Subcutaneous preadipocyte (primary cell): ENCODE data around the gene ECPAS. TPM values are rescaled to one million over a fixed set of nuclear protein-coding genes. Genes with fewer than 3 reads are reported as not detected.

ENCODE experiments used
- small RNA-seq: library from RNA; depleted of rRNA; stranded (forward); fragments of <200 nt; gene quantifications from one replicate; pipeline ENCODE3, GENCODE V24; 2012
- total RNA-seq: library from RNA; depleted of rRNA; stranded (reverse); fragments of >200 nt; gene quantifications from 2 replicates; pipeline ENCODE4 v1.2.3, GENCODE V29; 2012

The ECPAS gene
- total RNA-seq: 107 and 116 TPM in 2 replicates

DNA sequence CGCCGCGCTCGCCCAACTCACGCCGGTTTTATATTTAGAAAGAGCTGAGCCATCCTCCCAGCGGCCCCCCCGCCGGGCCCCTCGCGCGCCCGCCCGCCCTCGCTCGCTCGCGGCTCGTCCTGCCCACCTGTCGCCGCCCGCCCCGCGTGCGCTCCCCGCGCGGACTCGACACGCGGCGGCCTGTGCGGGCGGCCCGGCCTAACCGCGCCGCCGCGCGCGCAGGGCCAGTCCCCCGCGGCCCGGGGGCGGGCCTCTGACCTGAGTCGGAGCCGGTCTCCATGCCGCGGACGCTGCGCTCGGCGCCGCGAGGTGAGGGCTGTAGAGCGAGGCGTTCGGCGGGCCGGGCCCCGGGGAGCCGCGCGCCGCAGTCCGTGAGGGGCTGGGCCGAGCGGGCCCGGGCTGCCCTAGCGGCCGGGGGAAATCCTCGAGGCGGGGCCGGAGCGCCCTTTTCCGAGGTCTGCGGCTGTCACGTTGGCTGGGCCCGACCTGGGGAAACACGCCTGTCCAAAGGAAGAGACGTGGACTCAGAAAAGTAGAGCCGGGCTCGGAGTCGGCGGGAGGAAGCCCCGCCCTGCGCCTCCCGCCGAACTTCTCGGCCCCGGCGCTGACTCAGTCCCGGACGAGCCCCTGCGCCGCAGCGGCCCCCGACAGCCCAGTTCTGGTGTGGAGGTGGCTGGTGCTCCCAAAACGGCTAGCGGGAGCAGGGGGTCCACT is at the start of gene ECPAS:
Gene ECPAS (minus strand): TSS at position 526 of the 714 bp plus-strand sequence. CDS start 11,465 bp downstream, outside the sequence.

GRCh38 chr9:111525056-111525977 is 41.1 kb upstream of the ECPAS start, which contains the start of gene ZNF483:
TSS of gene ZNF483 (plus strand) at chr9:111525179. CDS start at chr9:111527396, 2,217 bp downstream.

DNA sequence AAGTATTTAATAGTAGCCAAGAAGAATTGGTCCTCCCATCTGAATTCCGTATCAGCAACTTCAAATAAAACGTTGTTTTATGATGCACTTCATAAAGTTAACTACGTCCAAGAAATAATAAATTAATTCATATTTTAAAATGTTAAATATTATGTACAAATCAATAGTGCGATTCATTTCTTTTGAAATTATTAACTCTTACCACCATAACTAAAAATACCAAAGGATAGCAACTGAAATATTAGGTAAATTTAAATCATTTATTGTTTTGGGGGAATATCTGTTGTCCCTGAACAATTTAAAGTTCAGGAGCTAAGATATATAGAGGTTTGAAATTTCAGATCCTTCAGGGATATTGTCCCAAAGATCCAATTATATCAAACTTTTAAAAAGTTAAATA is 154.1 kb downstream of the ECPAS start, which contains the start of gene OR2K2:
Gene OR2K2 (minus strand): TSS at position 101 of the 400 bp plus-strand sequence. CDS start 1,791 bp downstream, outside the sequence.

Small RNA genes lying within 50 kb of the gene (small RNA-seq; reads per million reads assigned to genes)
- gene RNA5SP294: not detected

Other genes starting within 250 kb of the ECPAS start
- gene OR2K2, start 154.2 kb downstream of the ECPAS start, total RNA-seq: not detected in 2 replicates
- gene ZNF483, start 40.8 kb upstream of the ECPAS start, total RNA-seq: 0.73 and 0.78 TPM in 2 replicates
- gene PTGR1, start 115.3 kb upstream of the ECPAS start, total RNA-seq: 41.2 and 56.2 TPM in 2 replicates
- gene DNAJC25, start 147.0 kb upstream of the ECPAS start, total RNA-seq: 5.5 and 5.9 TPM in 2 replicates
- gene GNG10, start 177.2 kb upstream of the ECPAS start, total RNA-seq: 72.4 and 79.8 TPM in 2 replicates